PFSK-1 (cell line): ENCODE measurements around the gene NUDT11.

Experiments used
- FOXP2 ChIP-seq: optimal IDR thresholded peaks from 2 replicates; pipeline ENCODE3; 2011; ENCODE audit warnings: borderline replicate concordance, control low read depth, inconsistent platforms; ENCODE audit not compliant: insufficient read depth; ENCODE audit errors: extremely low read length, extremely low read depth
- POLR2AphosphoS5 ChIP-seq: IDR thresholded peaks from 2 replicates; pipeline ENCODE4 v1.6.1; 2012; ENCODE audit warnings: low read depth, mild to moderate bottlenecking, control low read depth, low read length, moderate library complexity
- REST ChIP-seq, 2 experiments: IDR thresholded peaks; 2 replicates each; pipeline versions ENCODE4 v1.6.1 to v1.8.0; 2011 to 2012; ENCODE audit warnings: low read depth in 2 of 2, low read length in 2 of 2, control low read depth in 1 of 2, inconsistent platforms in 1 of 2, mild to moderate bottlenecking in 1 of 2, moderate library complexity in 1 of 2; ENCODE audit not compliant: insufficient read depth in 1 of 2
- SIN3A ChIP-seq: IDR thresholded peaks from 2 replicates; pipeline ENCODE4 v1.6.1; 2012; ENCODE audit warnings: mild to moderate bottlenecking, low read length, moderate library complexity, borderline replicate concordance; ENCODE audit not compliant: insufficient read depth
- TAF1 ChIP-seq: IDR thresholded peaks from 2 replicates; pipeline ENCODE4 v1.6.1; 2012; ENCODE audit warnings: low read length, control low read depth, borderline replicate concordance; ENCODE audit not compliant: insufficient read depth

The NUDT11 gene

GRCh38 chrX:51487960-51488267 lies 8.5 kb downstream of the NUDT11 start:
- no peak for TF ChIP-seq SIN3A
- no peak for TF ChIP-seq REST (IDR thresholded peaks at IDR 0.05; ENCODE audit: insufficient read depth in 1 of 2, low read depth in 2 of 2, low read length in 2 of 2)
- TF ChIP-seq FOXP2 = no peak
- TF ChIP-seq POLR2AphosphoS5 = no peak
- no peak for TF ChIP-seq TAF1

GRCh38 chrX:51484616-51485015 lies 11.8 kb downstream of the NUDT11 start:
- no peak for TF ChIP-seq POLR2AphosphoS5
- no peak for TF ChIP-seq SIN3A
- no peak for TF ChIP-seq REST (IDR thresholded peaks at IDR 0.05; ENCODE audit: insufficient read depth in 1 of 2, low read depth in 2 of 2, low read length in 2 of 2)
- TF ChIP-seq FOXP2 = no peak
- TF ChIP-seq TAF1 = no peak

GRCh38 chrX:51476930-51477329 lies 19.5 kb downstream of the NUDT11 start:
- no peak for TF ChIP-seq SIN3A
- TF ChIP-seq TAF1 = no peak
- TF ChIP-seq POLR2AphosphoS5 = no peak
- no peak for TF ChIP-seq FOXP2
- no peak for TF ChIP-seq REST (IDR thresholded peaks at IDR 0.05; ENCODE audit: insufficient read depth in 1 of 2, low read depth in 2 of 2, low read length in 2 of 2)

GRCh38 chrX:51463322-51463721 lies 33.1 kb downstream of the NUDT11 start:
- TF ChIP-seq SIN3A (no peak), TAF1 (no peak), POLR2AphosphoS5 (no peak), FOXP2 (no peak), REST (IDR thresholded peaks at IDR 0.05; ENCODE audit: insufficient read depth in 1 of 2, low read depth in 2 of 2, low read length in 2 of 2) (no peak)
